ENCODE data around the gene HNF1A. TPM values are rescaled to one million over a fixed set of nuclear protein-coding genes. Genes with fewer than 3 reads are reported as not detected.

HNF1A gene
- total RNA-seq, 1 experiment from 2014 or later = not detected

DNA sequence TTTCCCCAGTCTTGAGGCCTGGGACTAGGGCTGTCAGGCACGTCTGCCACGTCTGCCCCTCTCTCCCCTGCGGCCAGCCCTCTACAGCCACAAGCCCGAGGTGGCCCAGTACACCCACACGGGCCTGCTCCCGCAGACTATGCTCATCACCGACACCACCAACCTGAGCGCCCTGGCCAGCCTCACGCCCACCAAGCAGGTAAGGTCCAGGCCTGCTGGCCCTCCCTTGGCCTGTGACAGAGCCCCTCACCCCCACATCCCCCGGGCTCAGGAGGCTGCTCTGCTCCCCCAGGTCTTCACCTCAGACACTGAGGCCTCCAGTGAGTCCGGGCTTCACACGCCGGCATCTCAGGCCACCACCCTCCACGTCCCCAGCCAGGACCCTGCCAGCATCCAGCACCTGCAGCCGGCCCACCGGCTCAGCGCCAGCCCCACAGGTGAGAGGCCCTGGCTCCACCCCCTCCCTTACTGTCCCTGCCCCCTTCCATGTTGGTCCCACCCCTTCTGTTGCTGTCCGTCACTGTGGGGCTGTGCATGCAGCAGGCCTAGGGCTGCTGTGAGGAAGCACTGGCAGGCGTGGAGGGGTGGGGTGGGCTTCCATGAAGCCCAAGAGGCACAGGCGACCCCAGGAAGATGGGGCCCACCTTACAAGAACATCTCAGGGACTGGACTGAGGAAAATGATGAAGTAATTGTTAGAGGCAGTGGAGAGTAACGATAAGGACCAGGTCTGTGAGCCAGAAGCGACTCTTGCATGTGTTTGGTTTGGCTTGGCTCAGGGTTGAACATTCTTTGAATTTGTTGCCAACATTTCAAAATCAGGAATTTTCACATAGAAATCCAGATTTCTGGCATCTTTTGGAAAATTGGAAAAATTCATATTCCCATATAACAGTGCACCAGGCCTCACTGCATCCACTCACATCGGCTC is 21.1 kb downstream of the HNF1A start:
- RAD21 ChIA-PET (ENCODE audit: low non-redundant PET in 1 of 2, low total read pairs in 2 of 2, uncharacterized antibody in 2 of 2, unreplicated experiment in 2 of 2) = no interaction called here
- H3K9me2 ChIP-seq (ENCODE audit: insufficient read depth) = no peaks in the 10 kb centered on the region

More for the DNA sequence above, 21.1 kb downstream of the HNF1A start:
- no peak for TF ChIP-seq TCF7L2 (IDR thresholded peaks at IDR 0.05; ENCODE audit: borderline replicate concordance, extremely low read depth, insufficient read depth, insufficient read length)
- TF ChIP-seq EZH2 (IDR thresholded peaks at IDR 0.05) = no peak
- no peak for TF ChIP-seq SP1 (IDR thresholded peaks at IDR 0.05; ENCODE audit: low read depth)
- TF ChIP-seq POLR2A (IDR thresholded peaks at IDR 0.05; ENCODE audit: borderline replicate concordance, extremely low read depth, insufficient read depth, insufficient read length) = no peak
- no peak for TF ChIP-seq ZNF274 (IDR thresholded peaks at IDR 0.05; ENCODE audit: low read depth, low read length)
- no peak for TF ChIP-seq SIN3A (IDR thresholded peaks at IDR 0.05; ENCODE audit: low read depth)
- no peak for TF ChIP-seq EGR1 (IDR thresholded peaks at IDR 0.05; ENCODE audit: low read depth)
- TF ChIP-seq, protein P1, sequence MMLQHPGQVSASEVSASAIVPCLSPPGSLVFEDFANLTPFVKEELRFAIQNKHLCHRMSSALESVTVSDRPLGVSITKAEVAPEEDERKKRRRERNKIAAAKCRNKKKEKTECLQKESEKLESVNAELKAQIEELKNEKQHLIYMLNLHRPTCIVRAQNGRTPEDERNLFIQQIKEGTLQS (IDR thresholded peaks at IDR 0.05) = no peak
- TF ChIP-seq EZH2phosphoT487 (IDR thresholded peaks at IDR 0.05; ENCODE audit: borderline replicate concordance) = no peak
- no peak for TF ChIP-seq FOSL1 (IDR thresholded peaks at IDR 0.05; ENCODE audit: low read depth)
- no peak for TF ChIP-seq REST (IDR thresholded peaks at IDR 0.05; ENCODE audit: low read depth)
- no peak for TF ChIP-seq SRF (IDR thresholded peaks at IDR 0.05; ENCODE audit: low read depth)
- TF ChIP-seq POLR2AphosphoS5 (IDR thresholded peaks at IDR 0.05; ENCODE audit: low read depth, low read length) = no peak
- DNase-seq (ENCODE audit: low read depth, low spot score) (no peak), ATAC-seq (peak; percentile 72)
- Histone ChIP-seq H3K4me3 (replicated peaks in 1 of 2; ENCODE audit: low read depth in 1 of 2, low read length in 2 of 2) (no peak overlapping the region), H3K4me2 (ENCODE audit: low read length) (no peak overlapping the region), H2AFZ (ENCODE audit: low read depth, low read length, poor library complexity, severe bottlenecking) (no peak overlapping the region), H3K27me3 (ENCODE audit: insufficient read depth, low read length) (no peaks in the 10 kb centered on the region), H3K36me3 (ENCODE audit: control insufficient read depth in 1 of 2, insufficient read depth in 2 of 2, low read length in 2 of 2) (peaks cover 8 to 14% of the 10 kb centered on the region in 2 experiments; a peak in 3 of 4 replicates), H3K79me2 (ENCODE audit: insufficient read depth, low read length) (no peaks in the 10 kb centered on the region), H3K4me1 (ENCODE audit: control insufficient read depth in 1 of 2, insufficient read depth in 2 of 2, low read length in 2 of 2) (no peaks in the 10 kb centered on the region), H4K20me1 (ENCODE audit: insufficient read depth) (no peaks in the 10 kb centered on the region), H3K9ac (ENCODE audit: low read length) (no peak overlapping the region), H3K9me3 (ENCODE audit: control insufficient read depth in 1 of 2, insufficient read depth in 1 of 2, low read depth in 1 of 2, low read length in 2 of 2) (no peaks in the 10 kb centered on the region), H3K27ac (ENCODE audit: low read depth, low read length) (no peak overlapping the region)
- ChIA-PET POLR2A (no interaction called here), CTCF (no interaction called here)
- BruUV-seq (replicated peaks) = no TSS peak
- intact Hi-C loops (cut with micrococcal nuclease) = loop anchor here (10.0 kb wide), 1 partner anchor 355 kb away; the partner anchor contains the start of gene CABP1
